ENCODE results near the gene NPPC.

DNA sequence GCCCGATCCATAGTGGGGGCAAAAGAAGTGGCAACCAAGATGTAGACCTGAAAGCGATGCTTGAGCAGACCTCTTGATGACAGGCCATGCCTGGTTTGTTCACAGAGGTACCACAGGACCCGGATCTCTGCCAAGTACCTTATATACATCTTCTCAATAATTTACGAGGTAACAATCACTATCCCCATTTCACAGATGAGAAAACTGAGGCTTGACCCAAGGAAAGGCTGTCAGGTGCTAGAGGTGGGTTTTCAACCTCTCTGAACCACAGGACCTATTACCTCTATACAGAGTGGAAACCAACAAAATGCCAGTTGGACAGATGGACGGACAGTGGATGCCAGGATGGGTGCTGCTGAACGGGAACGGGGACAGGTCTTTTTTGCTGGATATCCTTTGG lies 21.5 kb upstream of the NPPC start:
- no peak for TF ChIP-seq EZH2 (IDR thresholded peaks at IDR 0.05; ENCODE audit: borderline replicate concordance, low read length)
- TF ChIP-seq, protein P1, sequence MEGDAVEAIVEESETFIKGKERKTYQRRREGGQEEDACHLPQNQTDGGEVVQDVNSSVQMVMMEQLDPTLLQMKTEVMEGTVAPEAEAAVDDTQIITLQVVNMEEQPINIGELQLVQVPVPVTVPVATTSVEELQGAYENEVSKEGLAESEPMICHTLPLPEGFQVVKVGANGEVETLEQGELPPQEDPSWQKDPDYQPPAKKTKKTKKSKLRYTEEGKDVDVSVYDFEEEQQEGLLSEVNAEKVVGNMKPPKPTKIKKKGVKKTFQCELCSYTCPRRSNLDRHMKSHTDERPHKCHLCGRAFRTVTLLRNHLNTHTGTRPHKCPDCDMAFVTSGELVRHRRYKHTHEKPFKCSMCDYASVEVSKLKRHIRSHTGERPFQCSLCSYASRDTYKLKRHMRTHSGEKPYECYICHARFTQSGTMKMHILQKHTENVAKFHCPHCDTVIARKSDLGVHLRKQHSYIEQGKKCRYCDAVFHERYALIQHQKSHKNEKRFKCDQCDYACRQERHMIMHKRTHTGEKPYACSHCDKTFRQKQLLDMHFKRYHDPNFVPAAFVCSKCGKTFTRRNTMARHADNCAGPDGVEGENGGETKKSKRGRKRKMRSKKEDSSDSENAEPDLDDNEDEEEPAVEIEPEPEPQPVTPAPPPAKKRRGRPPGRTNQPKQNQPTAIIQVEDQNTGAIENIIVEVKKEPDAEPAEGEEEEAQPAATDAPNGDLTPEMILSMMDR (IDR thresholded peaks at IDR 0.05; ENCODE audit: low read length), result no peak

Data from OCI-LY1 (cell line).